Hepatocyte (in vitro differentiated cells): ENCODE data around the gene ALPI. TPM values are rescaled to one million over a fixed set of nuclear protein-coding genes. Genes with fewer than 3 reads are reported as not detected.
A peak's percentile ranks its signal among the peaks of the same experiment; 100 is the strongest.
"Not testable (repeated sequence)": the region's sequence is repeated elsewhere in the genome, so short reads cannot be mapped to it uniquely, and the experiment has no call there.

Source experiments
- DNase-seq: peaks from one replicate; pipeline ENCODE4 v3.0.0-alpha.2; 2016; ENCODE audit warnings: low spot score
- H2AFZ ChIP-seq: fragments of 200-600 bp; sonication (generic); 2 replicates; pipeline ENCODE4 v1.6.0; 2016; ENCODE audit warnings: antibody characterized with exemption, mild to moderate bottlenecking
- H3K27ac ChIP-seq: fragments of 200-600 bp; sonication (generic); 2 replicates; pipeline ENCODE4 v1.5.1; 2016; ENCODE audit warnings: mild to moderate bottlenecking
- H3K27me3 ChIP-seq: fragments of 200-600 bp; sonication (generic); 2 replicates; pipeline ENCODE4 v1.6.1; 2016
- H3K36me3 ChIP-seq: fragments of 200-600 bp; sonication (generic); replicated peaks from 2 replicates; pipeline ENCODE4 v1.5.1; 2016; ENCODE audit warnings: low read depth; ENCODE audit not compliant: insufficient read depth
- H3K4me1 ChIP-seq: fragments of 200-600 bp; sonication (generic); 2 replicates; pipeline ENCODE4 v1.5.1; 2016; ENCODE audit warnings: mild to moderate bottlenecking, moderate library complexity; ENCODE audit not compliant: insufficient read depth
- H3K4me2 ChIP-seq: fragments of 200-600 bp; sonication (generic); 2 replicates; pipeline ENCODE4 v1.6.0; 2016
- H3K4me3 ChIP-seq: fragments of 200-600 bp; sonication (generic); 2 replicates; pipeline ENCODE4 v1.5.1; 2016; ENCODE audit warnings: mild to moderate bottlenecking
- H3K79me2 ChIP-seq: fragments of 200-600 bp; sonication (generic); 2 replicates; pipeline ENCODE4 v1.6.0; 2017; ENCODE audit warnings: mild to moderate bottlenecking
- H3K9me2 ChIP-seq: fragments of 200-600 bp; sonication (generic); replicated peaks from 2 replicates; pipeline ENCODE4 v1.6.0; 2017; ENCODE audit warnings: mild to moderate bottlenecking; ENCODE audit not compliant: insufficient read depth
- H3K9me3 ChIP-seq: fragments of 200-600 bp; sonication (generic); 2 replicates; pipeline ENCODE4 v1.5.1; 2016; ENCODE audit warnings: low read depth, mild to moderate bottlenecking
- H4K20me1 ChIP-seq: fragments of 200-600 bp; sonication (generic); 2 replicates; pipeline ENCODE4 v1.6.0; 2016; ENCODE audit warnings: mild to moderate bottlenecking; ENCODE audit not compliant: insufficient read depth, poor library complexity, severe bottlenecking
- CTCF ChIP-seq: fragments of 200-600 bp; sonication (generic); IDR thresholded peaks from 2 replicates; pipeline ENCODE4 v1.5.1; 2016; ENCODE audit warnings: antibody characterized with exemption, mild to moderate bottlenecking; ENCODE audit not compliant: poor library complexity
- EZH2phosphoT487 ChIP-seq: fragments of 200-600 bp; sonication (generic); IDR thresholded peaks from one replicate; pipeline ENCODE4 v1.6.1; 2018; ENCODE audit warnings: antibody characterized with exemption, mild to moderate bottlenecking, low read depth, moderate library complexity; ENCODE audit not compliant: unreplicated experiment, severe bottlenecking
- WGBS: methylation state at CpG from one replicate; pipeline ENCODE4 v1.1.6; 2016; ENCODE audit warnings: low lambda C conversion rate; ENCODE audit errors: missing lambda C conversion rate; 5-methylcytosine and 5-hydroxymethylcytosine counted together
- polyA plus RNA-seq: library from polyadenylated mRNA; unstranded; fragments of >200 nt; fragmentation: Nextera tagmentation; extraction: Ambion mirVana; gene quantifications from 2 replicates; pipeline ENCODE4 v1.2.1, GENCODE V29; 2016
- total RNA-seq: library from RNA; depleted of rRNA; stranded (reverse); fragments of >200 nt; gene quantifications from 2 replicates; pipeline ENCODE4 v1.2.3, GENCODE V29; 2014

The ALPI gene
- total and polyA plus RNA-seq, 2 experiments from 2014 or later, result 3.5 to 3.9 TPM

DNA sequence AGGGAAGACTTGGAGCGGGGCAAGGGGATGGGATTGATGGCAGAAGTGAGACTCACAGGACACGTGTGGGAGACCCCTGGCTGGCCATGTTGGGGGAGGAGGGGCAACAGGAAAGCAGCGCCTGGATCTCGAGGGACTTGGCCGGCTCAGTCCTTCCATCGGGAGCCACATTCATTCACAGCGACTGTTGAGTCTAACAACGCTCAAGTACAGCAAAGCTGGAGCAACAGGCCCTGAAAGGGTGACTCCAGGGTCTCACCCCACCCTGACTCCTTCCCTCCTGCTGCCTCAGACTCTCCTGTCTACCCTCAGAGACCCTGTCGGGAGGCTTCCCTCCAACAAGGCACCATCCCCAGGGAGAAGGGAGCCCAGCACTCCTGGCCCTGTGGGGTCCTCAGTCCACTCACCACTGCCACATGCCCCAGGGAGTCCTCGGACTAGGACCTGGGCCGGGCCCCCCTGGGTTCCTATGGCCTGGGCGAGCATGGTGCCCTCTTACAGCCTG, 14.8 kb upstream of the ALPI start:
- H3K4me3 ChIP-seq, result no peak overlapping the region
- H3K4me2 ChIP-seq, result no peak overlapping the region
- no peaks in the 10 kb centered on the region for H4K20me1 ChIP-seq
- H3K27ac ChIP-seq, result no peak overlapping the region
- no peaks in the 10 kb centered on the region for H3K27me3 ChIP-seq
- 80% methylated on average over 11 of the region's 12 CpGs for WGBS
- no peaks in the 10 kb centered on the region for H3K4me1 ChIP-seq
- H2AFZ ChIP-seq, result no peak overlapping the region
- no peak for DNase-seq
- H3K79me2 ChIP-seq, result no peaks in the 10 kb centered on the region
- no peaks in the 10 kb centered on the region for H3K9me2 ChIP-seq
- H3K36me3 ChIP-seq, result no peaks in the 10 kb centered on the region
- H3K9me3 ChIP-seq, result no peaks in the 10 kb centered on the region
- TF ChIP-seq EZH2phosphoT487, result no peak

GRCh38 chr2:232441922-232442321, 14.0 kb upstream of the ALPI start:
- not testable (repeated sequence) for H3K79me2 ChIP-seq, H4K20me1 ChIP-seq, H3K27me3 ChIP-seq, H3K4me3 ChIP-seq, H3K9me3 ChIP-seq, H3K27ac ChIP-seq, H3K36me3 ChIP-seq, H2AFZ ChIP-seq, H3K9me2 ChIP-seq, DNase-seq, H3K4me1 ChIP-seq, H3K4me2 ChIP-seq
- whole genome bisulfite sequencing, result 90% methylated on average over 9 of the region's 10 CpGs

DNA sequence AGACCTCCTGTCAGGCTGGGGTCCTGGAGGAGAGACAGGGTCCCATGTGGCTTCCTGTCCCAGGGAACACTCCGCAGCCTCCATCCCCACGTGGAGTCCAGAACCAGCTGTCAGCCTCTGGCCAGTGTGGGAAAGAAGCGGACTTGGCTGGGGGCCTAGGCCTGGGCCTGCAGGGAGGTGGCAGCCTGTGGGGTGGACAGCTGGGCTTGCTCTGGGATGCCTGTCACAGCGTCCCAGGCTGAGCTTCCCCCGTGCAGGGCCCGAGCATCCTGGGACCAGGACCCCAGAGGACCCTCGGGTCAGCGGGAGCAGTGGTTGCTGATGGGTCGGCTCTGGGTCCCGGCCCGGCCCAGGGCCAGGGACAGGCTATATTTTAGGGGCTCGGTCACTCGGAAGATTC, 13.5 kb upstream of the ALPI start:
- H4K20me1 ChIP-seq, H3K4me2 ChIP-seq, H3K27ac ChIP-seq, H2AFZ ChIP-seq, H3K36me3 ChIP-seq, H3K4me1 ChIP-seq, H3K27me3 ChIP-seq, H3K79me2 ChIP-seq, H3K4me3 ChIP-seq, H3K9me2 ChIP-seq, H3K9me3 ChIP-seq: not testable (repeated sequence)
- DNase-seq, result peak; percentile 2
- 83% methylated on average over 13 of the region's 13 CpGs for WGBS

DNA sequence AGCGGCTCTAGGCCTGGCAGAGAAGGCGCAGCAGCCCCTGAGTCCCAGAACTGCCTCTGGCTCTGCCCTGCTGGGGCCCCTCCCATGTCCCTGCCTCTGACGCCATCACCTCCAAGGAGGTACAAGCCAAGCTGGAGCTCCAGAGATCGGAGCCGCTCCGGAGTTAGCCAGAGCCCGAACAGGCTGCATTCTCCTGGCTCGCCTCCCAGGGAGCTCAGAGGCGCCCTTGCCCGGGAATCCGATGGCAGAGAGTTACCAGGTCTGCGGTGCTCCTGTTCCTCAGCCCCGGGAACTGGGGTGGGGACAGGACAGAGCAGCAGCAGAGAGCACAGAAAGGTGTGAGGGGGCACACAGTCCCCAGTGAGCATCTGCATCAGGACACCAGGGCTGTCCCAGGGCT, 12.9 kb upstream of the ALPI start:
- H3K4me2 ChIP-seq, H4K20me1 ChIP-seq, H3K36me3 ChIP-seq, H3K27ac ChIP-seq, H2AFZ ChIP-seq, H3K79me2 ChIP-seq, H3K27me3 ChIP-seq, H3K4me3 ChIP-seq, DNase-seq, H3K9me2 ChIP-seq, H3K9me3 ChIP-seq, H3K4me1 ChIP-seq: not testable (repeated sequence)
- WGBS, result 90% methylated on average over 8 of the region's 13 CpGs

GRCh38 chr2:232443669-232444408, 12.1 kb upstream of the ALPI start:
- H3K4me3 ChIP-seq, H4K20me1 ChIP-seq, DNase-seq, H3K36me3 ChIP-seq, H3K4me1 ChIP-seq, H3K4me2 ChIP-seq, H3K9me2 ChIP-seq, H3K79me2 ChIP-seq, H3K9me3 ChIP-seq, H3K27ac ChIP-seq, H3K27me3 ChIP-seq, H2AFZ ChIP-seq: not testable (repeated sequence)
- 85% methylated on average over 16 of the region's 21 CpGs for WGBS

- Histone ChIP-seq H3K9me2 (no peaks in the 10 kb centered on the region), H3K79me2 (no peaks in the 10 kb centered on the region), H3K9me3 (no peaks in the 10 kb centered on the region), H2AFZ (no peak overlapping the region), H4K20me1 (no peaks in the 10 kb centered on the region), H3K27me3 (no peaks in the 10 kb centered on the region), H3K4me3 (no peak overlapping the region), H3K36me3 (no peaks in the 10 kb centered on the region), H3K27ac (no peak overlapping the region), H3K4me2 (no peak overlapping the region), H3K4me1 (no peaks in the 10 kb centered on the region)
- DNase-seq, result peak; percentile 69
- 81% methylated on average over 21 of the region's 21 CpGs for WGBS
- TF ChIP-seq EZH2phosphoT487 (no peak), CTCF (peak; percentile 45)
These were observed 11.4 kb upstream of the ALPI start for GRCh38 chr2:232444409-232445148.

GRCh38 chr2:232445149-232445885, 10.6 kb upstream of the ALPI start:
- not testable (repeated sequence) for H3K27me3 ChIP-seq, H3K79me2 ChIP-seq, H3K9me3 ChIP-seq, H4K20me1 ChIP-seq, H3K4me2 ChIP-seq, H3K9me2 ChIP-seq, H3K27ac ChIP-seq, H3K4me3 ChIP-seq, H3K36me3 ChIP-seq, H3K4me1 ChIP-seq, H2AFZ ChIP-seq
- WGBS, result 93% methylated on average over 12 of the region's 29 CpGs
- peak; percentile 2 for DNase-seq
